Erythroblast (primary cell): Measurements from ENCODE around the gene ZNF853.

ENCODE experiments used
- GATA1 ChIP-seq: IDR thresholded peaks from 2 replicates; pipeline ENCODE4 v1.6.1; 2011; ENCODE audit warnings: low read depth, mild to moderate bottlenecking, control low read depth, low read length, moderate library complexity
- POLR2A ChIP-seq: IDR thresholded peaks from 2 replicates; pipeline ENCODE4 v1.6.1; 2011; ENCODE audit warnings: mild to moderate bottlenecking, low read length

- TF ChIP-seq POLR2A (no peak), GATA1 (no peak)
Measured at GRCh38 chr7:6644728-6645127, 29.3 kb downstream of the ZNF853 start.
